HG03103 (cell line): ENCODE measurements around the gene FTH1.

Experiments
- ATAC-seq: cut with Tn5 transposase; IDR thresholded peaks from one replicate; pipeline ENCODE4 v1.9.1; 2021; ENCODE audit warnings: low read depth; ENCODE audit not compliant: unreplicated experiment

FTH1 gene

GRCh38 chr11:61980783-61981541 is 13.5 kb upstream of the FTH1 start:
- no peak for ATAC-seq

GRCh38 chr11:61978703-61979661 is 11.5 kb upstream of the FTH1 start:
- no peak for ATAC-seq

- no peak for ATAC-seq
Observed at GRCh38 chr11:61976813-61977475, 9.5 kb upstream of the FTH1 start.

GRCh38 chr11:61976420-61976800 is 9.0 kb upstream of the FTH1 start:
- no peak for ATAC-seq

- ATAC-seq: no peak
Observed at GRCh38 chr11:61975638-61976419, 8.4 kb upstream of the FTH1 start.

GRCh38 chr11:61974766-61975631 is 7.6 kb upstream of the FTH1 start:
- no peak for ATAC-seq

GRCh38 chr11:61973476-61974162 is 6.2 kb upstream of the FTH1 start:
- no peak for ATAC-seq

GRCh38 chr11:61972672-61973475 is 5.4 kb upstream of the FTH1 start:
- no peak for ATAC-seq

- no peak for ATAC-seq
Observed at GRCh38 chr11:61972112-61972671, 4.8 kb upstream of the FTH1 start.

GRCh38 chr11:61971248-61972111 is 4.0 kb upstream of the FTH1 start:
- no peak for ATAC-seq

GRCh38 chr11:61969838-61970662 is 2.6 kb upstream of the FTH1 start:
- ATAC-seq: no peak

- no peak for ATAC-seq
Observed at GRCh38 chr11:61969391-61969758, 1.9 kb upstream of the FTH1 start.

GRCh38 chr11:61968758-61969390 is 1.4 kb upstream of the FTH1 start:
- no peak for ATAC-seq

GRCh38 chr11:61967924-61968757 is 707 bp upstream of the FTH1 start:
- ATAC-seq: no peak

- no peak for ATAC-seq
Observed at GRCh38 chr11:61966734-61967115, 709 bp downstream of the FTH1 start.
